ENCODE data around the gene TANGO6.

The TANGO6 gene

DNA sequence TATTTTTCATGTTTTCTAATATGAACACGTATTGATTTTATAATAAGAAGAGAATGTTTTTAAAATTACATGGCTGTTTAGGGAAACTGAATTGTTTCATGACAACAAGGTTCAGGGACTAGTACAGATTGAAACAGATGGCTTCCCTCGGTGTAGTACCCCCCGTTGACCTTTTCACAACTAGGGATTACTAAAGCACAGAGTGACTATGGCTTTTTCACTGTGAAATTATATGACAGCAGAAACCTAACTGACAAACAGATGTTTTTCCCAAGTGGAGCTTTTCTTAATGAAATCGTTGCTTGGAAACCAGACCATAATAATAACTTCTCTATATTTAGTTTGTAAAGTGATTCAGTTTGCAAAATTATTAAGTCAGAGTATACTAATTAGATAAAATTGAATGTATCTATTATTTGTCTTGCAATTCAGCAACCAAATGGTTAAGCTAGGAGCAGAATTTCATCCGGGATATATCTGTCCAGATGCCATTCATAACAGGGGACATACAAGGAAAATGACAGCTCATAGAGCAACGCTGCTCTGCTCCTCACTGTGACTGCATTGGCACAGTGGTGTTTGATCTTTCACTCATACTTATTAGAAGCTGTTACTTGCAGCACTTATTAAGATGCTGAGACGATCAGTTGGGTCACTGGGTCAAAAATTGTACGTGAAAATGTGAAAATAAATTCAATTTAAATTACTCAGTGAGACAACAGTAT lies 111.7 kb downstream of the TANGO6 start:
- Histone ChIP-seq H3K27me3 (ENCODE audit: control insufficient read depth, insufficient read depth, low read length) (no peaks in the 10 kb centered on the region), H3K4me3 (ENCODE audit: low read depth, low read length) (no peak overlapping the region), H3K4me1 (ENCODE audit: control insufficient read depth, insufficient read depth, low read length) (no peaks in the 10 kb centered on the region), H3K9ac (ENCODE audit: low read depth, low read length) (no peak overlapping the region), H3K9me3 (ENCODE audit: control insufficient read depth, insufficient read depth, low read length) (no peaks in the 10 kb centered on the region), H3K36me3 (ENCODE audit: control insufficient read depth, insufficient read depth, low read length) (no peaks in the 10 kb centered on the region)

DNA sequence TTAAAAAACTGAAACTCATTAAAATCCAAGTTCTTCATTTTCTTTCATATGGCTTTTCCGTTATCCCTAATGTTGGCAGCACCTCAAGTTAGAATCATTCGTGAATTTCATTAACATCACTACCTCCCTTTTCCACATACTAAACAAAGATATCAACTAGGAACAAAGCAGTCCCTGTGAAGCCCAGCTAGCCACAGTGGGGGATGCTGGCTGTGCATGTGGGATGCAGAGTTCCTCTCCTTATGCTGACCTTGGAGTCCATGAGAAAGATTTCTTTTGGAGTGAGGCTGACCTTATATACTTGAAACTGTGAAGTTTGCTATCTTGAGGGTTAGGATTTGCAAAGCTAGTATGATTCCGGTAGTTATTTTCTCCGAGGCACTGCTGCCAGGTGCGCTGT lies 117.6 kb downstream of the TANGO6 start:
- no peak overlapping the region for H3K4me3 ChIP-seq (ENCODE audit: low read depth, low read length)
- peaks cover 9% of the 10 kb centered on the region for H3K4me1 ChIP-seq (ENCODE audit: control insufficient read depth, insufficient read depth, low read length)
- no peaks in the 10 kb centered on the region for H3K27me3 ChIP-seq (ENCODE audit: control insufficient read depth, insufficient read depth, low read length)
- H3K36me3 ChIP-seq (ENCODE audit: control insufficient read depth, insufficient read depth, low read length): no peaks in the 10 kb centered on the region
- H3K9me3 ChIP-seq (ENCODE audit: control insufficient read depth, insufficient read depth, low read length): no peaks in the 10 kb centered on the region
- H3K9ac ChIP-seq (ENCODE audit: low read depth, low read length): no peak overlapping the region

DNA sequence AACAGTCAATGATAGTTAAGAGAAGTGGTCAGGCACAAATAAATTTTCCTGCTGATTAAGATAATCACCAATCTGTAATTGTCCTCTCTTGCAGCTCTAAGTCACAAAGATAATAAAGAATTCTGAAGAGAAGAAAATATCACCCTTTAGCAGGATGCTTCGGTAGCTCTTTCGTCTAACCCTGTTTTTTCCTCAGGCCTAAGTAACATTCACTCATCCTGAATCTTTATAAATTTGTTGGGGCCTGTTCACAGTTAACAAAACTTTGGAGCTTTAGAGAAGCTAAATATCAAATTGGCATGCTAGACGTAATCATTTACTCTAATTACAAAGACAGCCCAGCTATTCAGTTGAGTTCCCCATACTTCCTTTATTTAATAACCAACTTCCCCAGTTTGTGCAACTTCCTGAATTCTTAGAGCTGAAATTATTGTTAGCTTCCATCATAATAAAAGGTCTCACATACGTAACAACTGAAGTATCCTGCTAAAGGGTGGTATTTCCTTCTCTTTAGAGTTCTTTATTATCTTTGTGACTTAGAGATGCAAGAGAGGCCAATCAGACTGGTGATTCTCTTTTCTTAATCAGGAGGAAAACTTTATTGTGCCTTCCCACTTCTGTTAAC lies 118.6 kb downstream of the TANGO6 start:
- Histone ChIP-seq H3K9me3 (ENCODE audit: control insufficient read depth, insufficient read depth, low read length) (no peaks in the 10 kb centered on the region), H3K4me1 (ENCODE audit: control insufficient read depth, insufficient read depth, low read length) (peaks cover 9% of the 10 kb centered on the region), H3K4me3 (ENCODE audit: low read depth, low read length) (no peak overlapping the region), H3K36me3 (ENCODE audit: control insufficient read depth, insufficient read depth, low read length) (no peaks in the 10 kb centered on the region), H3K9ac (ENCODE audit: low read depth, low read length) (no peak overlapping the region), H3K27me3 (ENCODE audit: control insufficient read depth, insufficient read depth, low read length) (no peaks in the 10 kb centered on the region)

DNA sequence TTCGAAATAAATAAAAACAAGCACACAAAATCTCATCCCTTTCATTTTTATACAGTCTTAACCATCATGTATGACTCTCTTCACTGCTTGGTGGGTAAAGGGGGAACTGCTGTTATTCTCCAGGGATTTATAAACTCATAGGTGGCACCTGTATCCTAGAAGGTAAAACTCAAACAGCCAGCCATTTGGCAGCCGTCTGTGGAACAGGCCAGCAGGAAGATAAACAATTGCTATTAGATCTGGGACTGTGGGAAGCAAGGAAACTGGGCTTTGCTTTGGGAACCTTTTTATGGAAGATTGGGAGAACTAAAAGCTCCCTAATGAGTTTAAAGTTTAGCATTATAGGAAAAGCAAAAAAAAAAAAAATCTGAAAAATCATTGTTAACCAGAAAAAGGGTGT lies 126.0 kb downstream of the TANGO6 start:
- Histone ChIP-seq H3K9me3 (ENCODE audit: control insufficient read depth, insufficient read depth, low read length) (no peaks in the 10 kb centered on the region), H3K27me3 (ENCODE audit: control insufficient read depth, insufficient read depth, low read length) (no peaks in the 10 kb centered on the region), H3K4me3 (ENCODE audit: low read depth, low read length) (no peak overlapping the region), H3K36me3 (ENCODE audit: control insufficient read depth, insufficient read depth, low read length) (no peaks in the 10 kb centered on the region), H3K4me1 (ENCODE audit: control insufficient read depth, insufficient read depth, low read length) (peaks cover 20% of the 10 kb centered on the region), H3K9ac (ENCODE audit: low read depth, low read length) (no peak overlapping the region)

DNA sequence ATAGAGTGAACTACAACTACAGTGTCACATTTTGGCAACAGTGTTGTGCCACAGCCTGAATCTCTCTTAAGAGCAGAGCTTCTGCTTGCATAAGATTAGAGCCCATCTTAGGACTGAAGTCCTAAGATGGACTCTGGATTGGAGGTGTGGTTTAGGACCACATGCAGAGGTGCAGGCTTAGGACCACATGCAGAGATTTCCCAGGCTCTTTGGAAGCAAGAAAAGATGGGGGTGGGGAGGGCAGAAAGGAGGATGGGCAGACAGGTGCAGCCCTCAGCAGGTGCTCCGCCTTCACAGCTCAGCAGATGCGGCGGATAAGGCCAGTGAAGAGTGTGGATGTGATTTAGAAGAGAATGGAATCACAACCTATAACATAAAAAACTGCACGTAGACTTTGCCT lies 128.7 kb downstream of the TANGO6 start:
- Histone ChIP-seq H3K27me3 (ENCODE audit: control insufficient read depth, insufficient read depth, low read length) (no peaks in the 10 kb centered on the region), H3K9me3 (ENCODE audit: control insufficient read depth, insufficient read depth, low read length) (no peaks in the 10 kb centered on the region), H3K36me3 (ENCODE audit: control insufficient read depth, insufficient read depth, low read length) (no peaks in the 10 kb centered on the region), H3K4me1 (ENCODE audit: control insufficient read depth, insufficient read depth, low read length) (peaks cover 20% of the 10 kb centered on the region), H3K4me3 (ENCODE audit: low read depth, low read length) (no peak overlapping the region), H3K9ac (ENCODE audit: low read depth, low read length) (no peak overlapping the region)

DNA sequence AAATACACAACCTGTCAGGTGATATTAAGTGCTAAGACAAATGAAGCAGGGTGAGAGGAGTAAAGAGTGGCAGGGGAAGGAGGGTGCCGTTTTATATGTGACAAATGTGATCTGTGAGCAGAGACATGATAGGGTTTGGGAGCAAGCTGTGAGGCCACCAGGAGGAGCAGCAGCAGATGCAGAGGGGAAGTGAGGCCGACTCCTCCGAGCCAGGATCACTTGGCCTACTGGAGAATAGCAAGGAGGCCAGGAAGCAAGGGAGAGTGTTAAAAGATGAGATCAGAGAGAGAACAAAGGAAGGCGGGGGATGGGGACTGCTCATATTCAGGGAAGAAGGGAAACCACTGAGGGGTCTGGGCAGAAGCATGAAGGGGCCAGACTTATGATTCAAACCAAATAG lies 129.4 kb downstream of the TANGO6 start:
- Histone ChIP-seq H3K4me1 (ENCODE audit: control insufficient read depth, insufficient read depth, low read length) (peaks cover 20% of the 10 kb centered on the region), H3K9me3 (ENCODE audit: control insufficient read depth, insufficient read depth, low read length) (no peaks in the 10 kb centered on the region), H3K9ac (ENCODE audit: low read depth, low read length) (no peak overlapping the region), H3K4me3 (ENCODE audit: low read depth, low read length) (no peak overlapping the region), H3K27me3 (ENCODE audit: control insufficient read depth, insufficient read depth, low read length) (no peaks in the 10 kb centered on the region), H3K36me3 (ENCODE audit: control insufficient read depth, insufficient read depth, low read length) (no peaks in the 10 kb centered on the region)

DNA sequence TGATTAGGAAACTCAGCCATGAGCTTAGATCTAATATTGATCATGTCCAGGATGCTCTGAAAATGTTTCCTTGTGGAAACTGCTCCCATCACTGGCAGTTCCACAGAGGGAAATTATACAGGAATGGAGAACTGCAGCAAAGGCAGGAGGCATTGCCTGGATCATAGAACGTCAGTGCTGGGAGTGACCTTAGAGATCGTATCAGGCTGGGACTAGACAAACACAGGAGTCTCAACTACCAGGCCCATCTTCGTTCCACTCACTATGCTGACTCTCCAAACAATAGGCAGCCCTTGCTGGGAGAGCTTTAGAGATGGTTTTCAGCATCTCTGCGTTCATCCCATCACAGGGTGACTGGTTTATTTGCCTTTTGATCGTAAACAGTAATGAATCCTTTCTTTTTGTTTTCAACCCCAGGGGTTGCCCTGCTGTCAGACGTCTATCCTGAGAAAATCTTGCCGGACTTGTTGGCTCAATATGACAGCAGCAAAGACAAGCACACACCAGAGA lies 130.3 kb downstream of the TANGO6 start:
- Histone ChIP-seq H3K4me1 (ENCODE audit: control insufficient read depth, insufficient read depth, low read length) (peaks cover 20% of the 10 kb centered on the region), H3K27me3 (ENCODE audit: control insufficient read depth, insufficient read depth, low read length) (no peaks in the 10 kb centered on the region), H3K4me3 (ENCODE audit: low read depth, low read length) (no peak overlapping the region), H3K9me3 (ENCODE audit: control insufficient read depth, insufficient read depth, low read length) (no peaks in the 10 kb centered on the region), H3K9ac (ENCODE audit: low read depth, low read length) (no peak overlapping the region), H3K36me3 (ENCODE audit: control insufficient read depth, insufficient read depth, low read length) (no peaks in the 10 kb centered on the region)

DNA sequence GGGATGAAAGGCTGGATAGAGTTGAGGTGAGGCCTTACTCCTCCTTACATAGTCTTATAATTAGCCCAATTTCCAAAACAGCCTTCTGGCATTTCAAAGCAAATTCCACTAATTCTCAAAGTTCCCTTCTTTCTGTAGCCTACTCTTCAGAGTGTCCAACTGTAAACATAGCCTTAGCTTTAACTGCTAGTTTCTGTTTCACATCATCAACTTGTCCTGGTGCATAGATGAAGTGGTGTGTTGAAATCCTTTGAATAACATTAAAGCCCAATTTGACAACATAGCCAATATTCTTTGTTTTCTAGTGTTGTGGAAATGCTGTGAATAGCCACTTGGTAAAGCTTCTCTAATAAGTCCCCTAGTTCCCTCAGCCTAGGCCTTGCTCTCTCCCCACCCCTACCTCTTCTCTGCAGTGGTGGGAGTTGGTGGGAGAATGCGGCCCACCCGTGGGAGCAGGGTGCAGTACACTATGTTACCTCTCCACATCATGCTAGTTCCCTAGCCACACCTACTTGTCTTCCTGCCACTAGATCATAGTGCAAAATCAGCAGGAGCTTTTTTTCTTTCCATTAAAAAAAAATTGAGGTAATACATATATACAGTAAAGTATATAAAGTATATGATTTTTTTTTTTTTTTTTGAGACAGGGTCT lies 135.1 kb downstream of the TANGO6 start:
- Histone ChIP-seq H3K4me3 (ENCODE audit: low read depth, low read length) (no peak overlapping the region), H3K9me3 (ENCODE audit: control insufficient read depth, insufficient read depth, low read length) (no peaks in the 10 kb centered on the region), H3K27me3 (ENCODE audit: control insufficient read depth, insufficient read depth, low read length) (no peaks in the 10 kb centered on the region), H3K4me1 (ENCODE audit: control insufficient read depth, insufficient read depth, low read length) (peaks cover 7% of the 10 kb centered on the region), H3K9ac (ENCODE audit: low read depth, low read length) (no peak overlapping the region), H3K36me3 (ENCODE audit: control insufficient read depth, insufficient read depth, low read length) (no peaks in the 10 kb centered on the region)

GRCh38 chr16:68980695-68981315 lies 137.5 kb downstream of the TANGO6 start:
- H3K4me3 ChIP-seq (ENCODE audit: low read depth, low read length): no peak overlapping the region
- H3K9me3 ChIP-seq (ENCODE audit: control insufficient read depth, insufficient read depth, low read length): no peaks in the 10 kb centered on the region
- no peaks in the 10 kb centered on the region for H3K27me3 ChIP-seq (ENCODE audit: control insufficient read depth, insufficient read depth, low read length)
- H3K4me1 ChIP-seq (ENCODE audit: control insufficient read depth, insufficient read depth, low read length): no peaks in the 10 kb centered on the region
- H3K9ac ChIP-seq (ENCODE audit: low read depth, low read length): no peak overlapping the region
- no peaks in the 10 kb centered on the region for H3K36me3 ChIP-seq (ENCODE audit: control insufficient read depth, insufficient read depth, low read length)

- Histone ChIP-seq H3K36me3 (ENCODE audit: control insufficient read depth, insufficient read depth, low read length) (no peaks in the 10 kb centered on the region), H3K9ac (ENCODE audit: low read depth, low read length) (no peak overlapping the region), H3K27me3 (ENCODE audit: control insufficient read depth, insufficient read depth, low read length) (no peaks in the 10 kb centered on the region), H3K4me1 (ENCODE audit: control insufficient read depth, insufficient read depth, low read length) (peaks cover 2% of the 10 kb centered on the region), H3K4me3 (ENCODE audit: low read depth, low read length) (no peak overlapping the region), H3K9me3 (ENCODE audit: control insufficient read depth, insufficient read depth, low read length) (no peaks in the 10 kb centered on the region)
These were observed 138.6 kb downstream of the TANGO6 start for GRCh38 chr16:68981971-68982370.

DNA sequence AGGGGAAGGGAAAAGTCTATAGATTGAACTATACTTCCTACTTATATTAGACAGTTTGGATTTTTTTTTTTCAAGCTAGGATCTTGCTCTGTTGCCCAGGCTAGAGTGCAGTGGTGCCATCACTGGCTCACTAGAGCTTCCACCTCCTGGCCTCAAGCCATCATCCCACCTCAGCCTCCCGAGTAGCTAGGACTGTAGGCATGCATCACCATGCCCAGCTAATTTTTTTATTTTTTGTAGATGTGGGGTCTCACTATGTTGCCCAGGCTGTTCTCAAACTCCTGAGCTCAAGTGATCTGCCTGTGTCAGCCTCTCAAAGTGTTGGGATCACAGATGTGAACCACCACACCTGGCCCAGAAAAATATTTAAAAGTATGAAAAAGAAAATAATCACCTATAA lies 141.1 kb downstream of the TANGO6 start:
- no peak overlapping the region for H3K4me3 ChIP-seq (ENCODE audit: low read depth, low read length)
- H3K4me1 ChIP-seq (ENCODE audit: control insufficient read depth, insufficient read depth, low read length): peaks cover 15% of the 10 kb centered on the region
- no peaks in the 10 kb centered on the region for H3K27me3 ChIP-seq (ENCODE audit: control insufficient read depth, insufficient read depth, low read length)
- no peak overlapping the region for H3K9ac ChIP-seq (ENCODE audit: low read depth, low read length)
- H3K9me3 ChIP-seq (ENCODE audit: control insufficient read depth, insufficient read depth, low read length): no peaks in the 10 kb centered on the region
- H3K36me3 ChIP-seq (ENCODE audit: control insufficient read depth, insufficient read depth, low read length): no peaks in the 10 kb centered on the region

Measured in iPS-15b (cell line).